GM08714 (cell line): Measurements from ENCODE around the gene TMEM44.
"Not testable (repeated sequence)": the region's sequence is repeated elsewhere in the genome, so short reads cannot be mapped to it uniquely, and the experiment has no call there.

Experiments
- H3K4me3 ChIP-seq: fragments of 200-500 bp; sonication (Bioruptor generic); 2 replicates; pipeline ENCODE4 v1.5.1; 2014; ENCODE audit warnings: mild to moderate bottlenecking, low read length, inconsistent platforms
- ZNF274 ChIP-seq: IDR thresholded peaks from 2 replicates; pipeline ENCODE4 v1.6.1; 2012; ENCODE audit warnings: mild to moderate bottlenecking, low read depth, low read length

Gene TMEM44

DNA sequence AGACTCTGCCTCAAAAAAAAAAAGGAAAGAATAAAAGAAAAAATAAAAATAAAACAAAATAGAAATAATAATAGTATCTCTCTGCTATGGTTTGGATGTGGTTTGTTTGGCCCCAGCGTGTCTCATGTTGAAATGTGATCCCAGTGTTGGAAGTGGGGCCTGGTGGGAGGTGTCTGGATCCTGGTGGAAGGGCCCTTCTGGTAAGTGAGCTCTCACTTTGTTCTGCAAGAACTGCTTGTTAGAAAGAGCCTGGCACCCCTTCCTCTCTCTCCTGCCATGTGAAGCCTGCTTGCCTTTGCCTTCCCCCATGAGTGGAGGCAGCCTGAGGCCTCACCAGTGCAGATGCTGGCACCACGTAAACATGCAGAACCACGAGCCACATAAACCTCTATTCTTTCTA, 26.3 kb downstream of the TMEM44 start:
- H3K4me3 ChIP-seq: no peak overlapping the region
- TF ChIP-seq ZNF274: no peak

DNA sequence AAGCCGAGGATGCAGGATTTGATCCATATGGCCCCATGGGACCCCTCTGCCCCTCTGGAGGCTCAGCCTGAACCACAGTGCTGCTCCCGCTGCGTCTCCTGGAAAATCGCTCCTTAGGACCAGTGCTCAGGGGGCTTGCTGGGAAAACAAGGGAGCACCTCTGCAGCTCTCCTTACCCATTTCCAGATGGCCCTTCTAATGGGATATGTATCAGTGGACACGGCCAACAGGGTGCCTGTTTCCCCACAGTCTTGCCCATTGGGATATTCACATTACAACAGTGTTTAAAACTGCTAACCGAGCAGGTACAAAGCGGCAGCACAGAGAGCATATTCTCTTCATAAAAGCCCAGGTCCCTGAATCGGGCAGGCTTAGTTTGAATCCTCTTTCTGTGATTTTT, 27.1 kb downstream of the TMEM44 start:
- TF ChIP-seq ZNF274: no peak
- no peak overlapping the region for H3K4me3 ChIP-seq

DNA sequence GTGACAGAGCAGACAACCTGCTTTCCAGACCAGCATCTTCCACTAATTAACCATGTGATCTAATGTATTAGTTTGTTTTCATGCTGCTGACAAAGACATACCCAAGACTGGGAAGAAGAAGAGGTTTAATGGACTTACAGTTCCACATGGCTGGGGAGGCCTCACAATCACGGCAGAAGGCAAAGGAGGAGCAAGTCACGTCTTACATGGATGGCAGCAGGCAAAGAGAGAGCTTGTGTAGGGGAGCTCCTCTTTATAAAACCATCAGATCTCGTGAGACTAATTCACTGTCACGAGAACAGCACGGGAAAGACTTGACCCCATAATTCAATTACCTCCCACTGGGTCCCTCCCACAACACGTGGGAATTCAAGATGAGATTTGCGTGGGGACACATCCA, 27.9 kb downstream of the TMEM44 start:
- H3K4me3 ChIP-seq: not testable (repeated sequence)

DNA sequence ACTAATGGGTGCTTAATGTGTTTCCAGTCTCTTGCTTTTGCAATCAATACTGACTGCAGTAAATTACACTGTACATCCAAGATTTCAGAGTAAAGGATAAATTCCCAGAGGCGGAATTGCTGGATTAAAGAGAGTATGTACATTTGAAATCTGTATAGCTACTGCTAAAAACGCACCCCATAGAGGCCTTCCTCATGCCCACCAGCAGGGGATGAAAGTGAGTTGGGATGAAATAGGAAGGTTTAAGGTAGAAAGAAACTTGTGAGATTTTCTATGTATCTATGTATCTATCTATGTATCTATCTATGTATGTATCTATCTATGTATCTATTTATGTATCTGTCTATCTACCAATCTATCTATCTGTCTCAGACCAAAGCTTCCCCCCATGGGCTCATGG, 28.4 kb downstream of the TMEM44 start:
- no peak overlapping the region for H3K4me3 ChIP-seq

DNA sequence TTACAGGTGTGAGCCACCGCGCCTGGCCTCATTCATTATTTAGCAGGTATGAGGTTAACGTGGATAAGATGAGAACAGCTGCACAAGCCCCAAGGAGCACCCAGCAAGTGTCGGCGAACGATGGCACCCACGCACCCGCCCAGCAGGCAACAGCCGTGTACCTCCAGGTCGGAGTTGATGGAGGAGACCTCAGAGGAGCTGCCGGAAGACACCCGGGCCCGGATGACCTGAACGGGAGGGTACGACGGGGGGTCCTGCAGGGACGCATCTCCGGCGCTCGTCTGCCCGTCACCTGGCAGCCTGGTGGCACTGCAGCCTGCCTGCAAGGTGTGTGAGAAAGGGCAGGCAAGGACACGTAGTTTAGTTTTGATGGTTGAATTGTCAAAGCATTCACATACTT, 29.1 kb downstream of the TMEM44 start:
- no peak overlapping the region for H3K4me3 ChIP-seq
- no peak for TF ChIP-seq ZNF274

More for the DNA sequence above, 28.4 kb downstream of the TMEM44 start:
- TF ChIP-seq ZNF274: no peak

DNA sequence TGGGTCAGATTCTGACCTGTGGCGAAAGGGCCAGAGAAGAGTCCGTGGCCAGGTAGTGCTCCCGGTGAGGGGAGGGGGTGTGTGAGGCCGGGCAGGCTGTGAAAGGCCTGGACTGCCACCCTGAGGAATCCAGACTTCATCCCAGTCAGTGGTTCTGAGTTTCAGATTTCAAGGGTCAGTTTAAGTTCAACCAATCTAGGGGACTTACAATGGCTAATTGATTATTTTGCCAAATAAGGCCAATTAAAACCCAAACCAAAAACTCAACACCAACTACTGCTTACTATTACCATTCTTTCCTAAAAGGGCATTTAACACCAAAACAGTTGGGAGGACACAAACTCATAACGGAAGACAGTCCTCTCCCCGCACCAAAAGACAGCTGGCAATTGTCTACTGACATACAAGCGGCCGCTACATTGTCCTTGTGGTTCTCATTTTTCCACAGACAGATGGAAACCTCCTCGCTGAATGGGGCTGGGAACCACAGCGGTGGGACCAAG, 30.5 kb downstream of the TMEM44 start:
- no peak overlapping the region for H3K4me3 ChIP-seq
- no peak for TF ChIP-seq ZNF274

DNA sequence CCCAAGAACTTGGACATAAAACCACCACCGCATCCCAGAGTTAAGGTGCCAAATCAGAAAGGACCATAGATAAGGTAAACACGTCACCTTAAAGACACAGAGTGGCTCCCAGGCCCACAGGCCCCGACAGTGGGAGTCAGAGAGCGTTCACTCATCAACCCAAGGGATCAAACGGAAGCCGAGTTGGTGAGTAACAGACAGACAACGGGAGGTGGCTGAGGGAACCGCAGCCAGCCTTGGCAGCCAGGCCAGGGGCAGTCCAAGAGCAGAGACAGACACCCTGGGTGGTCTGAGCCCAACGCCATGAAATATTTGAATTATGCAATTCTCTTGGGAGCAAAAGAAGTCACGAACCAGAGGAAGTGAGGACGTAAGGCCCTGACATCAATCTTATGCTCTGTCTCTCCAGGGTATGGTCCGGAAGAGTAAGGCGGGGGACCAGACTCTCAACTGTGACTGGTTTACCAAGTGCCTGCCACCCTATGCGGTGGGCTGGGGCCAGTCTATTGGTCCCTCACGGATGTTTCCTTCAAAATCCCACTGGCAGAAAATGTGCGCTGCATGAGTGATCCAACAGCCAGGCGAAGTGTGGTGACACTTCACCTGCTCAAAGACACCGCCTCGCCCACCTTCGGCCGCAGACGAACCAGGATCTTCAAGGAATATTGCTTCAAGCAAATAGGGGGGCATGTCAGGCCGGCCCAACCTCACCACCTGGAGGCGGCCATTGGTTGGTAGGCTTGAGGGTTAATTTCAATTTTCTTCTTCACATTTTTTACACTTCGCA, 34.3 kb downstream of the TMEM44 start:
- TF ChIP-seq ZNF274: no peak
- no peak overlapping the region for H3K4me3 ChIP-seq

DNA sequence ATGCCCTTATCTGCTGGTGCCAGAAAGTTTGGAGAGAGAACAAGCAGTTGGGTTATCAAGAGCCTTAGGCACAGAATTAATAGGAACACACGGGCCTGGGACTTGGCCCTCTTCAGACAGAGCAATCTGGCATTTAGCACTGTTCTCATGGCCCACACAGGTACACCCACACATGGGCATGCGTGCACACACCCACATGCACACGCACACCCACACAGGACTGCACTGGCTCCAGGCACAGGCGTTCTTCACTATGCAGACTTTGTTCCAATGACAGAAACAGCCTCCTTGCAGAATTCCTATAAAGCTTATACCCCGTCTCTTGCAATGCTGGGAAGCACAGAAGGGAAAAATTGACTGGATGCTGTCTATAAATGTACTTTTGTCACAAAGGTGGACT, 36.3 kb downstream of the TMEM44 start:
- TF ChIP-seq ZNF274: no peak
- H3K4me3 ChIP-seq: no peak overlapping the region

DNA sequence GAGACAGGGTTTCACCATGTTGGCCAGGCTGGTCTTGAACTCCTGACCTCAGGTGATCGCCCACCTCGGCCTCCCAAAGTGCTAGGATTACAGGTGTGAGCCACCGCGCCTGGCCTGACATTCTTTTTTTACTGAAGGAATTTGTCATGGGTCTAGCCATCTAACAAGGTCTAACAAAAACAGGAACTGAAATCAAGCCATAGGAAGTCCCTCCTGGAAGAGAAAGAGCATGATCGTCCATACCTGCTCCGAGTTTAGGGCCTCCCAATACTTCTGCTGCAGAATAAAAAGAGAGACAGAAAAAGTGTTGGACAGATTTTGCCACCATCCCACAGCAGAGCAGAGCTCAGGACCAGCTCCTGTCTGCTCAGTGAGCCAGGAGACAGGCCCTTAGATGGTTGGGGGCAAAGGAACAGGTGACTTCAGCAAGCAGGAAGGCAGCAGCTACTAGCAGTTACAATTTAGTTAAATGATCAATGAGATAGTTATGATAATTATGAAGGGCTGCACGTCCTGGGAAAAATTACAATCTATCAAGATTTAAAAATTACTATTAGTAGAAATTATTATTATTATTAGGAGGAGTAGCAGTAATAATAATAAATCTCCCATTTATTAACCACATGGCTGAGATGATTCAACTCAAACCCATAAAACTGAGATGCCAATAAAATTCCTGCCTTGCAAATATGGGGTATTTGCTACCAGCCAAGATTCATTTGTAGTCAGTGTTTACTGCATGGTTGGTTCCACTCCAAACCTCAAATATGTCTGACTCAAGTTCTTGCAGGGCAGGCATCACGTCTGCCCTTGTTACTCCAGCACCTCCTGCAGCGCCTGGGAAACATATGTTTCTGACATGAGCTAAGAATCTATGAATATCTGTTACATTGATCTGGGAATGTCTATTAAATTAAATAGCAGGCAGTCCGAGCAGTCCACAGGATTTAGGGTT, 40.1 kb downstream of the TMEM44 start:
- no peak for TF ChIP-seq ZNF274

DNA sequence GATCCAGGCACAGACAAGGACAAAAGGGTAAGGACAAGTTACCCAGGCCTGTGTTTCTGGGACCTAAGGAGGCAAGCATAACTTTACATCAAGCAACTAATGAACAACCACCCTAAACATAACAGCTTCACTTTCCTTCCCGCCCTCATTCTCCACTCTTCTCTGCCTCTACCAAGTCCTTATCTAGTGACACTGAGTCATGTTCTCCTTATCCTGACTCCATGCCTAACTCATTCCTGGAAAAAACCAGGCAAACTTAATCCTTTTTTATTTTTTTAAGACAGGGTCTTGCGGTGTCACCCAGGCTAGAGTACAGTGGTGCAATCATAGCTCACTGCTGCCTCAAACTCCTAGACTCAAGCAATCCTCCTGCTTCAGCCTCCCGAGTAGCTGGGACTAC, 44.5 kb downstream of the TMEM44 start:
- TF ChIP-seq ZNF274: no peak
- no peak overlapping the region for H3K4me3 ChIP-seq

More for the DNA sequence above, 40.1 kb downstream of the TMEM44 start:
- H3K4me3 ChIP-seq: no peak overlapping the region

DNA sequence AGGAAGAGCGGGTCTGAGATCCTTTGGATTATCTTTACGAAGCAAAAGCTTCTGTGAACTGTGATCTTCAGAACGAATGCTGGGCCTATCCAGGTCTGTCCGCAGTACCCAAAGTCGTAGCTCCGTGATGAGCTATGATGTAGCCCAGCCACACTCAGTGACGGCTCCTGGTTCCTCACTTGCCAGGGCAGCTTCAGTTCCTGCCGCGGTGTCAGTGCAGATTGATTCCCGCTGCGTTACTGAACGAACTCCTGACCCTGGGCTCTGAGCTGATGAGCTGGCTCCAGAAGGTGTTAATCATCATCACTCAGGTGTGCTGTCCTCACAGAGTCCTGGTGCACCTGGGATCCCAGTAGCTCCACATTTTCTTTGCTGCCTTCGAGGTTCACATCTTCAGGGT, 45.0 kb downstream of the TMEM44 start:
- H3K4me3 ChIP-seq: no peak overlapping the region
- no peak for TF ChIP-seq ZNF274

DNA sequence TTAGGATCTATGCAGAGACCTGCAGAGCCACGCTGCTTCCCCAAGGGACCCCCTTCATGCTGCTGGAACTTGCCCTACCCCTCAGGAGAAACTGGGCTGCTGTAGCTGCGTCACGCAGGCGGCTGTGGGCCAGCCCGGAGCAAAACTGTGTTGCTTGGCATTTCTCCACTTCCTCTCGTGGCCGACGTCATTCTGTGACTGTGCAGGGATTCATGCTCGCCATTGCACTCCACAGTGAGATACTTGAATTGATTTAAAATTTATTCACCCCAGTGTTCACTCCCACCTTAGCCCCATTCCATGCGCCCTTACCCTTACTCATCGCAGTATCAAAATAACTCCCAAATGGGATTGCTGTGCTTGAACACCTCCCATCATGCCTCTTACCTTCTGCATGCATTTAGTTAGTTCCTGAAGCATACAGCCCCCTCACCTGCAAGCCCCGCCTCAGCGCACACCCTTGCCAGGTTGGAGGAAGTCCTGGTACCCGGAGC, 45.7 kb downstream of the TMEM44 start:
- TF ChIP-seq ZNF274: no peak
- H3K4me3 ChIP-seq: no peak overlapping the region

DNA sequence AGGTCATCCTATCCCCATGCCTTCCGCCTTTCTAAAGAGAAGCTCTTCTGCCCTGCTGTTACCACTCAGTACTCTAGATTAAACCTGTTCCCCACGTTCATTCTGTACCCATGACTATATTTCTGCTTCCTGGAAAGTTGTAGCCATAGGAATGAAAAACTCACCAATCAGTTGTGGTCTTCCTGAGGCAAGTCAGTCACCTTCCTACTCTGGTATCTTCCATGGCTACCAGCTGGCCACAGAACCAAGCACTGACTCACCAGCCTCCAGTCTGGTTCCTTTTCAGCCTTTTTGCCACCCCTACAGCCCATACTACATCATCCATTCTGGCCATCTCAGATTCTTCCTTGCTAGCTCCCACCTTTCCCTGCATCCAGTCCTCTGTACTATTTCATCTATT, 46.4 kb downstream of the TMEM44 start:
- no peak overlapping the region for H3K4me3 ChIP-seq
- no peak for TF ChIP-seq ZNF274

DNA sequence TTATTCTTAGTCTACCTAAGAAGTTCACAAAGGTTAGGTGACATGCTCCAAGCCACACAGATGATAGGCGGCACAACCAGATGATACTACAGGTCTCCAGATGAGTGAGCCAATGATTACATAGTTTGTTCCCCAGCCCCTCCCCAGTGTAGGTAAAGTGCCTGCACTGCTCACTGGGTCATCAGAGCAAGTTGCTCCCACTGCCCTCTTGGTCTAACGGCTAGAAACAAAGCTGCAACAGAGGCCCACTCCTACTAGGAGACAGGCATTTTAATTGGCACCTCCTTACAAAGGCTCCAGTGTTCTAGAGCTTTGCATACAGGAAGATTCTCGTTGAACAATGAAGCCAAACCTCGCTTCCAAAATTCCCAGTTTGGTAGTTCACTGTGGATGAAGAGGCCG, 47.3 kb downstream of the TMEM44 start:
- no peak overlapping the region for H3K4me3 ChIP-seq
- no peak for TF ChIP-seq ZNF274

DNA sequence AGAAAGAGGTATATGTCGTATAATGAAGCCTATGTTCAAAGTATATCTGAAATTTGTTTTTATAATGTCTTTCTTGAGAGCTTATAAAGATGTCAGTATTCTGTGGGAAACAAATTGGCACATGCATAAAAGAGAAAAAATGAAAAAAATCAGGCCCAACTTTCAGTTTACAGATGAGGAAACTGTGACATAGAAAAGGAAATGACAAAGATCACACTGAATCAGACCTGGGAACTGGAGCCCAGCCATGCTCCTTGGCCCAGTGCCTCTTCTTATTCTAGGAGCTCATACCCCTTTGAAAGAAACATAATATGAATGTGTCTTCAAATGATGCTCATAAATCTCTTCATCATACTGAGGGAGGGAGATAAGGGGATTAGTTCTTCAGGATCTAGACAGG, 48.4 kb downstream of the TMEM44 start:
- H3K4me3 ChIP-seq: no peak overlapping the region; the same call in 1 of the 2 replicates
- TF ChIP-seq ZNF274: no peak
